HS-5 (cell line): ENCODE measurements around the gene TRAF2.

Experiments used
- DNase-seq: peaks from one replicate; pipeline ENCODE4 v3.0.0-alpha.2; 2012; ENCODE audit warnings: low read depth

TRAF2 gene

GRCh38 chr9:136949817-136950655 is 63.7 kb downstream of the TRAF2 start:
- peak; percentile 50 for DNase-seq

- no peak for DNase-seq
These were observed 64.5 kb downstream of the TRAF2 start for GRCh38 chr9:136950656-136951276.

GRCh38 chr9:136951541-136952320 is 65.4 kb downstream of the TRAF2 start, which contains the start of gene LCN12:
TSS of gene LCN12 (plus strand) at chr9:136952273. CDS start at chr9:136952328, 55 bp downstream.
- no peak for DNase-seq

DNA sequence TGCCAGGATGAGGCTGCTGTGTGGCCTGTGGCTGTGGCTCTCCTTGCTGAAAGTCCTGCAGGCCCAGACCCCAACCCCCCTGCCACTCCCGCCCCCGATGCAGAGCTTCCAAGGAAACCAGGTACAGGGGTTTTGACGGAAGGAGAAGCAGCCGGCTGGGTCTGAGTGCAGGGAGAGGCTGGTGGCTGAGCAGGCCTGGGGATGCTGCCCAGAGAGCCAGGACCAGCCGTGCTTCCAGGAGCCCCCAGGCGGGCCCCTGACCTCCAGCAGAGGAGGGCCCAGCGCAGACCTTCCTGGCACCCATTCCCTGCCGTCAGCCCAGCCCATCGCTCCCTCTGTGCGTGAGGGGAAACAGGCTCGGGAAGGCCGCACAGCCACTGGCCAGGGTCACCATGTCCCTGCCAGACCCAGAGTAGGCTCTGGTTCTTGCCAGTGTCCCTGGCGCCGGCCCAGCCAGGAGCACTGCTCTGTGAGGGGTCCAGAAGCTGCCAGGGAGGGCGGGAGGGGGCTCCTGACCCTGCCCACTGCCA is 66.1 kb downstream of the TRAF2 start:
- DNase-seq, result no peak

DNA sequence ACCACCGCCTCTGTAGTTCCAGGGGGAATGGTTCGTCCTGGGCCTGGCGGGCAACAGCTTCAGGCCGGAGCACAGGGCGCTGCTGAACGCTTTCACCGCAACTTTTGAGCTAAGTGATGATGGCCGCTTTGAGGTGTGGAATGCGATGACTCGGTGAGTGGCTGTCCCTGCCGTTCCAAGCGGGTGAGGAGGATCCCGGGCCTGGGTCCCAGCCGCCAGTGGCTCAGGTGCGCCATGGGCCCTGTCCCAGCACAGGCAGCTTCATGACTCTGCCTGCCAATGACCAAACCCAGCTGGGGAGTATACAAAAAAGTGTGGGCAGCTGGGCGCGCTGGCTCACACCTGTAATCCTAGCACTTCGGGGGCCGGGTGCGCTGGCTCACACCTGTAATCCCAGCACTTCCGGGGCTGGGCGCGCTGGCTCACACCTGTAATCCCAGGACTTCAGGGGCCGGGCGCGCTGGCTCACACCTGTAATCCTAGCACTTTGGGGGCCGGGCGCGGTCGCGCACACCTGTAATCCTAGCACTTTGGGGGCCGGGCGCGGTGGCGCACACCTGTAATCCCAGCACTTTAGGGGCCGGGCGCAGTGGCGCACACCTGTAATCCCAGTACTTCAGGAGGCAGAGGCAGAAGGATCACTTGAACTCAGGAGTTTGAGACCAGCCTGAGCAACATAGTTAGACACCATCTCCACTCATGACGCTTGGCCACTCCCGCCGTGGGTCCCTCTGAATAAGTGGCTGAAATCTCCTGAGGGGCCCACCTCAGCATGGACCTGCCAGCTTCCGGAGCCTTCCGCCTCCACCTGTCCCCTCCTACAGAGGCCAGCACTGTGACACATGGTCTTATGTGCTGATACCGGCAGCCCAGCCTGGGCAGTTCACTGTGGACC is 66.8 kb downstream of the TRAF2 start:
- no peak for DNase-seq

DNA sequence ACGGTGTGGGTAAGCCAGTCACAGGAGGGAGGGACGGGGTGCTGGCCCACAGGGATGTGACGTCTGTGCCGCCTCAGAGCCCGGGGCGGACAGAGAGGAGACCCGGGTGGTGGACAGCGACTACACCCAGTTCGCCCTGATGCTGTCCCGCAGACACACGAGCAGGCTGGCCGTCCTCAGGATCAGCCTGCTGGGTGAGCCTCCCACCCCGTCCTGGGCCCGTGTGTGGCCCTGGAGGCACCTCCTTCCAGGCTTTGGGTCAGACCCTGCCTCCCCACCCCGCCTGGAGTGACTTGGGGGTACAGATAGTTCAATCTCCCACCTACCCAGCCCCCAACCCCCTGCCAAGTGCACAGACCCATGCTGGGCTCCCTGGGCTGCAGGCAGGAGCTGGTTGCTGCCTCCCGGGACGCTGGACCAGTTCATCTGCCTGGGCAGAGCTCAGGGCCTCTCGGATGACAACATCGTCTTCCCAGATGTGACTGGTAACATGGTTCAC is 67.5 kb downstream of the TRAF2 start:
- DNase-seq, result no peak

GRCh38 chr9:136954270-136955083 is 68.2 kb downstream of the TRAF2 start:
- no peak for DNase-seq

DNA sequence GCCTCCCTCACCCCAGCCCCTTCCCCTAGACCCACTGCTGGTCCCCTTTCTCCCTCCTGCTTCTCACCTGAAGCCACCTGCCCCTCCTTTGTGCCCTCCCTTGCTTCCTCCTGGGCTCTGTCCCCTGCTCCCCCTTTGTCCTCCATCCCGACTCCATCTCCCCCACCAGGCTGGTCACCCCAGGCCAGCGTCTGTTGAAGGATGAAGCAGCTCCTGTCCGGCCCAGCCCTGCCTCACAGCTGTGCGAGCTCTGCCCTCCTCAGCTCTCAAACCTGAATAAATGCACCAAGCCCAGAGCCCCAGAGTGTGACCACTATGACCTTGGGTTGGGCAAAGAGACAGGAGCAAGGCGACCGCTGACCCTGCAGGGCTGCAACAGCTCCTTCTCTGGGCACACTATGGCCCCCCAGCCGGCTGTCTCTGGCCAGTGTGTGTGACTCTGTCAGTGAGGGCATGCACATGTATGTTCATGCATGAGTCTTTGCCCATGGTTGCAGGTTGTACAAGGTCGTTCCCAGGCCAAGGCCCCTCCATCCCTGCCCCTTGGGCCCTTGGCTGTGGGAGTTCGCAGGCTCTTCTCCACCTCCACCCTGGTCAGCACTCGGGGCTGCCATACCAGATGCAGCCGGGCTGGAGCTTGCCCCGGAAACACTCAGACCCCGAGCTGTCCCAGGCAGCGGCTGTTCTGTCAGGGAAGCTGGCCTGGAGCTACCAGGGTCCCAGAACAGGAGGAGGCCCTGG is 69.1 kb downstream of the TRAF2 start:
- no peak for DNase-seq

DNA sequence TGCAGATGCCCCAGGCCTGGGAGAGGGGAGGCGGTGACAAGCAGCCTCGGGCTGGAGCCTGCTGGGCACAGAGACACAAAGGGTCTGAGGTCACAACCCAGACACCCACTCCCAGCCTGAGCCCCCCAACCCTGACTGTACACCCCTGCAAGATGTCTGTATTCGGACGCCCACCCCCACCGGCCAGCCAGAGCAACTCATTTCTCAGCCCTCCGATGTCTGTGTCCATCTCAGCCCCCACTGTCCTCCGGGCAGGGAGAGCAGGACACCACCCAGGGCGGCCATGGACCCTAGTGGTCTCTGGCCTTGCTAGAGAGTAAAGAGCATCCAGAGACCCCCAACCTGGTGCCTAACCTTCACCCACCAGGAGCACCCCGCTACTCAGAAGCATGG is 69.6 kb downstream of the TRAF2 start:
- no peak for DNase-seq

DNA sequence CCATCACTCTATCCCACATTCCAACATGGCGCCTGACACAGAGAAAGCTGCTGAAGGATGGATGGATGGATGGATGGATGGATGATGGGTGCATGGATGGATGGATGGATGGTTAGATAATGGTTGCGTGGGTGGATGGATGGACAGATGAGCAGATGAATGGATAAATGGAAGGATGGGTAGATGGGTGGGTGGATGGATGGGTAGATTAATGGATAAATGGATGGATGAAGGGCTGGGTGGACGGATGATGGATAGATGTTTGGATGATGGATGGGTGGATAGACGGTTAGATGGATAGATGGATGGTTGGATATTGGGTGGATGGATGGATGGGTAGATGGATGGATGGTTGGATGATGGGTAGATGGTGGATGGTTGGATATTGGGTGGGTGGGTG is 70.3 kb downstream of the TRAF2 start:
- no peak for DNase-seq

GRCh38 chr9:136957461-136957860 is 71.1 kb downstream of the TRAF2 start:
- no peak for DNase-seq

GRCh38 chr9:136957901-136958300 is 71.6 kb downstream of the TRAF2 start:
- no peak for DNase-seq

DNA sequence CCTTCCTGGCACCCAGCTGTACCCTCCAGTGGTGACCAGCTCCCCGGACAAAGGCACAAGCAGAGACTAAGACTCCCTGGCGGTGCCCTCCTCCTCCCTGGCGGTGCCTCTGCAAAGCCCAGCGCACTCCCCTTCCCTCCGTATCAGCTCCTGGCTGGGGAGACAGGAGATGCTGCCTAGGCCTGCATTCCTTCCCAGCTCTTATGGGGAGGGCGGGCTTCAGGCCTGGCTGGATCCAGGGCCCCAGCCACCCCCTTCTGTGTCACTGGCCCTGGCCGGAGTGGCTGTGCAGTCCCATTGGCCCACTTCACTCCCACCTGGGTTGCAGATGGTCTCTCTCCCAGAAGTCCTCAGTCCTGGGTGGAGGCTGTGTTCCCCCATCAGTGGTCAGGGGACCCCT is 72.2 kb downstream of the TRAF2 start:
- no peak for DNase-seq

DNA sequence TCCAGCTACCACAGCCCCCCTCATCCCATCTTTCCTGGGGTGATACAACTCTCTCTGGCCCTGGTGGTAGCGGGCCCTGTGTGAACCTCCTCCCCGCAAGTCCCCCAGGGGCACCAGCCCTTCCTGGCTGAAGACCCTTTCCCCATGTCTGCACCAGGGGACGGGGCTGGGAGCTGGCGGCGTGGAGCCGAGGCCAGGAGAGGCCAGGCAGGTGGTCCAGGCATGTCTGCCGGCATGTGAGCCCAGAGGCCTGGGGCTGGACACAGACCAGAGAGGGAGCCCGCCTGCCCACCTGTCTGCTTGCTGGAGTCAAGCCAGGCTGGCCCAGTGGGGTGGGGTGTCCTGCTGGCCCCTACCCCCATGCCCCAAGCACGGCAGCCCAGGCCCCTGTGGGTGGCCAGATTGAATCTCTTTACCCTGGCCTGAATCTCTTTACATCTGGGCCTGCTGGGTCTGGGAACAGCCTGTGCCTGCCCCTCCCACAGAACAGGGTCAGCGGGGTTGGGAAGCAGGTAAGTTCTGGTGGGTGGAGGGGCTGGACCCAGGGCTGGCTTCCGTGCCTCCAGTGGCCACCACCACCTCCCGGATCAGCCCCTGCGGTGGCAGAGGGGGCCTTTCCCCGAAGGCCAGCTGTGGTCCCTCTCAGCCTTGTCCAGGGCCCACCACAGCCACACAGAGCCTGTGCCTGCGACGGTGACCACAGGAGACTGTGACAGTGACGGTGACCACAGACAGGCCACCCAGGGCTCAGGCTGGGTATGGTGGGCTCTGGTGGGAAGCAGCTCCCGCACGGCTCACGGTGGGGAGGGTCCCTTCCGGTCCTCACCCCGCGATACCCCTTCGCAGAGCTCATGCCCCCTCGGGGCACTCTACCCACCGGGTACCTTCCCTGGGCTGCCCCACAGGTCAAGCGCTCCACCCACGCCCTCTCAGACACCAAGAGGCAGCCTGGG is 72.9 kb downstream of the TRAF2 start:
- no peak for DNase-seq

GRCh38 chr9:136960212-136960937 is 74.1 kb downstream of the TRAF2 start:
- no peak for DNase-seq

GRCh38 chr9:136960938-136961275 is 74.6 kb downstream of the TRAF2 start:
- no peak for DNase-seq

DNA sequence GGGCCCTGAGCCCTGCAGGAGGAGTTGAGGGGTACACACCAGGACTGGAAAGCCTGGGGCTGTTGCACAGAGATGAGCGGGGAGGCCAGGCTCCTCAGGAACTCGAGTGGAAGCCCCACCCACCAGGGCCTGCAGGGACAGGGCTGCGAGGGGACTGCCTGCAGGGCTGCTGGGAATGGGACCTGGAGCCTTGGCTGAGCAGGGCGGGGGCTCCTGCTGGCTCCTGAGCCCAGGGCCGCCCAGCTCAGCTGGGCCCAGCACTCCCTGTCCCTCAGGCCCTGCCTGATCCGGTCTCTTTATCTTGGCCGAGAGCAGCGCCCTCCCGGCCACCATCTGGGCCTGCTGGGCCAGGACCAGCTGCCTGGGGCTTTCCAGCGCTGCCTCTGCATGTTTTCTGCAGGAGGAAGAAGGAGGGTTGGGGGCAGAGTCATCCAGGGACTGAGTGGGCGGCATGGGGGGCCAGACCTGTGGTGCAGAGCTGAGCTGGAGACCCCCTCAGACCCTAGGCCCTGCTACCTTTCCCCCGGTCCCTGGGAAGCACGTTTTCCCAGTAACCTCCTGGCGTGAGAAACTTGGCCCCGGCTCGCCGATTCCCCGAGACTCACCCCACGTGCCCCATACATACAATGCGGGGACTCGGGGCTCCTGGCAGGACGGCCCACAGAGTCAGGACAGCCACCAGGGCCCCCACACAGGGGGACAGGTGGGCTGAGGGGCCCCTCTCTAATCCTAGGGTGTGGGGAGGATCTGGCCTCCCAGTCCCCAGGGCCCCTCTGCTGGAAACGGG is 75.2 kb downstream of the TRAF2 start:
- DNase-seq, result no peak
